DND-41 (cell line): ENCODE results near the gene MYO1H.

Experiments
- ATAC-seq: fragments of 200-7000 bp; cut with Tn5 transposase; 3 replicates; pipeline ENCODE4 v1.9.1; 2021; ENCODE audit warnings: low read depth; ENCODE audit not compliant: insufficient read depth
- DNase-seq: peaks from one replicate; pipeline ENCODE4 v3.0.0-alpha.2; 2020
- H2AFZ ChIP-seq: 2 replicates; pipeline ENCODE4 v1.6.0; 2012; ENCODE audit warnings: low read depth, low read length
- H3K27ac ChIP-seq: 2 replicates; pipeline ENCODE4 v1.5.1; 2012; ENCODE audit warnings: low read length, inconsistent platforms
- H3K27me3 ChIP-seq: fragments of 200-600 bp; sonication (generic); 2 replicates; pipeline ENCODE4 v1.6.0; 2012; ENCODE audit warnings: low read length, mild to moderate bottlenecking, inconsistent platforms; ENCODE audit not compliant: insufficient read depth, poor library complexity
- H3K36me3 ChIP-seq: 2 replicates; pipeline ENCODE4 v1.5.1; 2012; ENCODE audit warnings: low read length, inconsistent platforms; ENCODE audit not compliant: insufficient read depth
- H3K4me1 ChIP-seq: 2 replicates; pipeline ENCODE4 v1.5.1; 2012; ENCODE audit warnings: mild to moderate bottlenecking, low read length; ENCODE audit not compliant: insufficient read depth
- H3K4me2 ChIP-seq: 2 replicates; pipeline ENCODE4 v1.6.0; 2012; ENCODE audit warnings: mild to moderate bottlenecking, moderate library complexity, low read length, inconsistent platforms; ENCODE audit not compliant: insufficient read depth
- H3K4me3 ChIP-seq, 2 experiments: fragments of 200-600 bp in 1 of 2; shearing (Covaris generic) in 1 of 2; 2 replicates each; pipeline ENCODE4 v1.5.1; 2012 to 2016; ENCODE audit warnings: inconsistent platforms in 2 of 2, low read length in 2 of 2, mild to moderate bottlenecking in 2 of 2, low read depth in 1 of 2, moderate library complexity in 1 of 2
- H3K79me2 ChIP-seq: 2 replicates; pipeline ENCODE4 v1.6.0; 2012; ENCODE audit warnings: low read length, inconsistent platforms; ENCODE audit not compliant: insufficient read depth
- H3K9ac ChIP-seq: 2 replicates; pipeline ENCODE4 v1.6.0; 2012; ENCODE audit warnings: low read depth, mild to moderate bottlenecking, inconsistent platforms, low read length, moderate library complexity
- H3K9me3 ChIP-seq: 2 replicates; pipeline ENCODE4 v1.5.1; 2012; ENCODE audit warnings: low read length, moderate library complexity, mild to moderate bottlenecking, inconsistent platforms; ENCODE audit not compliant: insufficient read depth, severe bottlenecking
- H4K20me1 ChIP-seq: 2 replicates; pipeline ENCODE4 v1.6.0; 2012; ENCODE audit warnings: low read length; ENCODE audit not compliant: insufficient read depth
- EZH2 ChIP-seq: IDR thresholded peaks from 3 replicates; pipeline ENCODE4 v1.6.1; 2012; ENCODE audit warnings: borderline replicate concordance, low read depth, mild to moderate bottlenecking, moderate library complexity, low read length, inconsistent platforms; ENCODE audit not compliant: severe bottlenecking
- TF ChIP-seq, protein P1 (sequence below): IDR thresholded peaks from 2 replicates; pipeline ENCODE4 v1.5.1; 2012; ENCODE audit warnings: borderline replicate concordance, low read length, moderate library complexity, mild to moderate bottlenecking; ENCODE audit not compliant: poor library complexity, severe bottlenecking; ENCODE audit errors: extremely low read depth

MYO1H gene

GRCh38 chr12:109302358-109302757 lies 45.3 kb upstream of the MYO1H start:
- ATAC-seq = no peak
- Histone ChIP-seq H2AFZ (no peak overlapping the region), H3K4me1 (no peaks in the 10 kb centered on the region), H3K9me3 (no peaks in the 10 kb centered on the region), H3K27ac (no peak overlapping the region), H3K4me2 (no peak overlapping the region), H3K36me3 (no peaks in the 10 kb centered on the region), H3K9ac (no peak overlapping the region), H3K79me2 (no peaks in the 10 kb centered on the region), H3K27me3 (peaks cover 12% of the 10 kb centered on the region), H4K20me1 (peaks cover 3% of the 10 kb centered on the region), H3K4me3 (no peak overlapping the region)
- TF ChIP-seq, protein P1, sequence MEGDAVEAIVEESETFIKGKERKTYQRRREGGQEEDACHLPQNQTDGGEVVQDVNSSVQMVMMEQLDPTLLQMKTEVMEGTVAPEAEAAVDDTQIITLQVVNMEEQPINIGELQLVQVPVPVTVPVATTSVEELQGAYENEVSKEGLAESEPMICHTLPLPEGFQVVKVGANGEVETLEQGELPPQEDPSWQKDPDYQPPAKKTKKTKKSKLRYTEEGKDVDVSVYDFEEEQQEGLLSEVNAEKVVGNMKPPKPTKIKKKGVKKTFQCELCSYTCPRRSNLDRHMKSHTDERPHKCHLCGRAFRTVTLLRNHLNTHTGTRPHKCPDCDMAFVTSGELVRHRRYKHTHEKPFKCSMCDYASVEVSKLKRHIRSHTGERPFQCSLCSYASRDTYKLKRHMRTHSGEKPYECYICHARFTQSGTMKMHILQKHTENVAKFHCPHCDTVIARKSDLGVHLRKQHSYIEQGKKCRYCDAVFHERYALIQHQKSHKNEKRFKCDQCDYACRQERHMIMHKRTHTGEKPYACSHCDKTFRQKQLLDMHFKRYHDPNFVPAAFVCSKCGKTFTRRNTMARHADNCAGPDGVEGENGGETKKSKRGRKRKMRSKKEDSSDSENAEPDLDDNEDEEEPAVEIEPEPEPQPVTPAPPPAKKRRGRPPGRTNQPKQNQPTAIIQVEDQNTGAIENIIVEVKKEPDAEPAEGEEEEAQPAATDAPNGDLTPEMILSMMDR = peak; percentile 33
- TF ChIP-seq EZH2 = no peak
- DNase-seq = no peak

- H2AFZ ChIP-seq = no peak overlapping the region
- H3K79me2 ChIP-seq = no peaks in the 10 kb centered on the region
- DNase-seq = no peak
- H3K9me3 ChIP-seq = no peaks in the 10 kb centered on the region
- no peaks in the 10 kb centered on the region for H3K36me3 ChIP-seq
- no peak for ATAC-seq
- H3K4me2 ChIP-seq = no peak overlapping the region
- H3K4me3 ChIP-seq = no peak overlapping the region
- no peaks in the 10 kb centered on the region for H3K4me1 ChIP-seq
- TF ChIP-seq, protein P1 = no peak
- TF ChIP-seq EZH2 = no peak
- H4K20me1 ChIP-seq = peaks cover 3% of the 10 kb centered on the region
- peaks cover 16% of the 10 kb centered on the region for H3K27me3 ChIP-seq
- H3K27ac ChIP-seq = no peak overlapping the region
- no peak overlapping the region for H3K9ac ChIP-seq
These were observed 44.9 kb upstream of the MYO1H start for GRCh38 chr12:109302770-109303169.

DNA sequence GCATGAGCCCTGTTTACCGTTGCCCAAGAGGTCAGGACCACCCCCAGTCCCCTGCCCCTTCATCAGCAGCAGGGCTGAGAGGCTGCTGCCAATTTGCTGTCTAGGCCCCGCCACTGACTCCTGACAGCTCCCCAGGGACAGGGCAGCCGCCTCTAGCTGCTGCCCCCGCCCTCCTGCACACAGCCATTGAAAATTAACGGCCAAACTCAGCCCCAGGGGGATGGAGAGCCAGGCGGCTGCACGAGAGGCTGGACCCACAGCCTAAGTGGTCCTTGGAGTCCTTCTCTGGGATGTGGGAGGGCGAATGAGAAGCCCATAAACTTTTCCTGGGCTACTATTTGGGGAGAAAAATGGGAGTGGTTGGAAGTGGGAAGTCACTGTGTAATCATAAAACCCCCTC lies 43.2 kb upstream of the MYO1H start:
- no peaks in the 10 kb centered on the region for H3K9me3 ChIP-seq
- peaks cover 3% of the 10 kb centered on the region for H4K20me1 ChIP-seq
- no peaks in the 10 kb centered on the region for H3K79me2 ChIP-seq
- H3K9ac ChIP-seq = no peak overlapping the region
- no peak for ATAC-seq
- no peak for TF ChIP-seq EZH2
- TF ChIP-seq, protein P1 = no peak
- peaks cover 17% of the 10 kb centered on the region for H3K27me3 ChIP-seq
- H3K4me3 ChIP-seq = no peak overlapping the region
- no peak overlapping the region for H3K27ac ChIP-seq
- no peak for DNase-seq
- H3K36me3 ChIP-seq = no peaks in the 10 kb centered on the region
- H3K4me1 ChIP-seq = no peaks in the 10 kb centered on the region
- no peak overlapping the region for H3K4me2 ChIP-seq
- no peak overlapping the region for H2AFZ ChIP-seq

- H3K4me1 ChIP-seq = no peaks in the 10 kb centered on the region
- ATAC-seq (no peak), DNase-seq (no peak)
- H3K4me3 ChIP-seq = no peak overlapping the region
- no peak overlapping the region for H3K27ac ChIP-seq
- no peak overlapping the region for H3K4me2 ChIP-seq
- no peak for TF ChIP-seq EZH2
- TF ChIP-seq, protein P1 = no peak
- peaks cover 3% of the 10 kb centered on the region for H4K20me1 ChIP-seq
- H3K27me3 ChIP-seq = peaks cover 17% of the 10 kb centered on the region
- H3K9me3 ChIP-seq = no peaks in the 10 kb centered on the region
- no peaks in the 10 kb centered on the region for H3K36me3 ChIP-seq
- H3K79me2 ChIP-seq = no peaks in the 10 kb centered on the region
- no peak overlapping the region for H2AFZ ChIP-seq
- H3K9ac ChIP-seq = no peak overlapping the region
These were observed 42.2 kb upstream of the MYO1H start for GRCh38 chr12:109305547-109305946.
